ENCODE data around the gene SNAPC3.

The SNAPC3 gene

GRCh38 chr9:15468145-15468544 is 45.5 kb downstream of the SNAPC3 start:
- TF ChIP-seq CTCF (IDR thresholded peaks at IDR 0.05; ENCODE audit: low read depth, low read length) (no peak), EZH2phosphoT487 (IDR thresholded peaks at IDR 0.05; ENCODE audit: low read depth) (no peak)
- Histone ChIP-seq H3K4me3 (ENCODE audit: low read length) (no peak overlapping the region), H3K27me3 (ENCODE audit: low read depth, low read length) (no peaks in the 10 kb centered on the region), H3K9ac (ENCODE audit: low read length) (no peak overlapping the region), H4K20me1 (ENCODE audit: insufficient read depth, low read length) (no peaks in the 10 kb centered on the region), H3K27ac (ENCODE audit: low read length) (no peak overlapping the region), H3K4me1 (ENCODE audit: low read length) (no peaks in the 10 kb centered on the region), H3K9me3 (ENCODE audit: insufficient read depth, low read length) (no peaks in the 10 kb centered on the region), H3K79me2 (ENCODE audit: low read length) (no peaks in the 10 kb centered on the region), H2AFZ (ENCODE audit: low read depth, low read length) (no peak overlapping the region), H3K36me3 (replicated peaks; ENCODE audit: low read depth, low read length) (peaks cover 77% of the 10 kb centered on the region), H3K4me2 (ENCODE audit: low read length) (no peak overlapping the region)

GRCh38 chr9:15469406-15469805 is 46.7 kb downstream of the SNAPC3 start:
- H3K27ac ChIP-seq (ENCODE audit: low read length) = no peak overlapping the region
- H3K79me2 ChIP-seq (ENCODE audit: low read length) = no peaks in the 10 kb centered on the region
- no peaks in the 10 kb centered on the region for H4K20me1 ChIP-seq (ENCODE audit: insufficient read depth, low read length)
- H3K9ac ChIP-seq (ENCODE audit: low read length) = no peak overlapping the region
- H3K9me3 ChIP-seq (ENCODE audit: insufficient read depth, low read length) = no peaks in the 10 kb centered on the region
- no peaks in the 10 kb centered on the region for H3K27me3 ChIP-seq (ENCODE audit: low read depth, low read length)
- no peak overlapping the region for H3K4me2 ChIP-seq (ENCODE audit: low read length)
- H3K36me3 ChIP-seq (replicated peaks; ENCODE audit: low read depth, low read length) = peaks cover 68% of the 10 kb centered on the region
- TF ChIP-seq CTCF (IDR thresholded peaks at IDR 0.05; ENCODE audit: low read depth, low read length) (no peak), EZH2phosphoT487 (IDR thresholded peaks at IDR 0.05; ENCODE audit: low read depth) (no peak)
- H3K4me3 ChIP-seq (ENCODE audit: low read length) = no peak overlapping the region
- H2AFZ ChIP-seq (ENCODE audit: low read depth, low read length) = no peak overlapping the region
- H3K4me1 ChIP-seq (ENCODE audit: low read length) = peaks cover 3% of the 10 kb centered on the region; the same call in 1 of the 2 replicates

- no peak overlapping the region for H3K4me3 ChIP-seq (ENCODE audit: low read length)
- H3K9me3 ChIP-seq (ENCODE audit: insufficient read depth, low read length) = no peaks in the 10 kb centered on the region
- peaks cover 8% of the 10 kb centered on the region for H3K4me1 ChIP-seq (ENCODE audit: low read length)
- H3K27ac ChIP-seq (ENCODE audit: low read length) = no peak overlapping the region
- H3K4me2 ChIP-seq (ENCODE audit: low read length) = no peak overlapping the region
- H2AFZ ChIP-seq (ENCODE audit: low read depth, low read length) = no peak overlapping the region
- H3K79me2 ChIP-seq (ENCODE audit: low read length) = no peaks in the 10 kb centered on the region
- no peaks in the 10 kb centered on the region for H3K27me3 ChIP-seq (ENCODE audit: low read depth, low read length)
- no peaks in the 10 kb centered on the region; the same call in 1 of the 2 replicates for H4K20me1 ChIP-seq (ENCODE audit: insufficient read depth, low read length)
- no peak overlapping the region for H3K9ac ChIP-seq (ENCODE audit: low read length)
- no peak for TF ChIP-seq CTCF (IDR thresholded peaks at IDR 0.05; ENCODE audit: low read depth, low read length)
- TF ChIP-seq EZH2phosphoT487 (IDR thresholded peaks at IDR 0.05; ENCODE audit: low read depth) = no peak
- H3K36me3 ChIP-seq (replicated peaks; ENCODE audit: low read depth, low read length) = peaks cover 66% of the 10 kb centered on the region
These were observed 47.2 kb downstream of the SNAPC3 start for GRCh38 chr9:15469862-15470261.

GRCh38 chr9:15475923-15476536 is 53.4 kb downstream of the SNAPC3 start:
- H4K20me1 ChIP-seq (ENCODE audit: insufficient read depth, low read length) = peaks cover 7% of the 10 kb centered on the region
- H3K9ac ChIP-seq (ENCODE audit: low read length) = no peak overlapping the region
- no peak overlapping the region for H2AFZ ChIP-seq (ENCODE audit: low read depth, low read length)
- H3K9me3 ChIP-seq (ENCODE audit: insufficient read depth, low read length) = no peaks in the 10 kb centered on the region
- no peaks in the 10 kb centered on the region for H3K79me2 ChIP-seq (ENCODE audit: low read length)
- H3K27me3 ChIP-seq (ENCODE audit: low read depth, low read length) = no peaks in the 10 kb centered on the region
- TF ChIP-seq EZH2phosphoT487 (IDR thresholded peaks at IDR 0.05; ENCODE audit: low read depth) (no peak), CTCF (IDR thresholded peaks at IDR 0.05; ENCODE audit: low read depth, low read length) (no peak)
- H3K36me3 ChIP-seq (replicated peaks; ENCODE audit: low read depth, low read length) = peaks cover 45% of the 10 kb centered on the region
- H3K4me1 ChIP-seq (ENCODE audit: low read length) = peaks cover 8% of the 10 kb centered on the region
- no peak overlapping the region for H3K4me2 ChIP-seq (ENCODE audit: low read length)
- no peak overlapping the region for H3K4me3 ChIP-seq (ENCODE audit: low read length)
- H3K27ac ChIP-seq (ENCODE audit: low read length) = no peak overlapping the region

Measured in OCI-LY3 (cell line).